Measurements from ENCODE around the gene OGDHL.
"Not testable (repeated sequence)": the region's sequence is repeated elsewhere in the genome, so short reads cannot be mapped to it uniquely, and the experiment has no call there.

Gene OGDHL

DNA sequence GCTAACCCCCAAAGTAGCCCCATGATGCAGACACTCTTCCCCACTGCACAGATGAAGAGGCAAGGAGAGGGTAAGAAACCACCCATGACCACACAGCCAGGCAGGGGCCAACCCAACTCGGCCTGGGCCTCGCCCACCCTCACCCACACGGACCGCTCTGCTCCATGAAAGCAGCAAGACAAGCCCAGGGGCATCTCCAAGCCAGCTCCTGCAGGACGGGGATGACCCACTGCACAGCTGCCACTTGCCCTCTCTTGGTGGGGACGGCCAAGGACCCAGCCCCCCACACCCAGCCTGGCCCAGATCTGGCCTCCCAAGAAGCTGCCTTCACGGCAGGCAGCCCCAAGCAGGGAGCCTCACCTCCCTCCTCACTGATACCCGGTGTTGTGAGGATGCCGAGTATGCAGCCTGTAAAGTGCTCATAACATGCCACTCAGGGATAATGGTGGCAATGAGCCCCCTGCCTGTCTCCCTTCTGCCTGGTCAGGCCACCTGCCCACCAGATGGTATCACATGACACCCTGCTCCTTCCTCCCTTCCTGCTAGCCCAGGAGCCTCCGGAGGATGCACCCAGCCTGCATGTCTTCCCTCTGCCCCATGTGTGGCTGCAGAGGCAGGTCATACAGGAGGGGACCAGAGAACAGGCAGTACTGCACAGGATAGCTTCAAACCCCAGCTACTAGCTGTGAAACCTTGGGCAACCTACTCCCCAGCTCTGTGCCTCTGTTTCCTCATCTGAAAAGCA is 23.3 kb downstream of the OGDHL start:
- DNase-seq, result no peak

DNA sequence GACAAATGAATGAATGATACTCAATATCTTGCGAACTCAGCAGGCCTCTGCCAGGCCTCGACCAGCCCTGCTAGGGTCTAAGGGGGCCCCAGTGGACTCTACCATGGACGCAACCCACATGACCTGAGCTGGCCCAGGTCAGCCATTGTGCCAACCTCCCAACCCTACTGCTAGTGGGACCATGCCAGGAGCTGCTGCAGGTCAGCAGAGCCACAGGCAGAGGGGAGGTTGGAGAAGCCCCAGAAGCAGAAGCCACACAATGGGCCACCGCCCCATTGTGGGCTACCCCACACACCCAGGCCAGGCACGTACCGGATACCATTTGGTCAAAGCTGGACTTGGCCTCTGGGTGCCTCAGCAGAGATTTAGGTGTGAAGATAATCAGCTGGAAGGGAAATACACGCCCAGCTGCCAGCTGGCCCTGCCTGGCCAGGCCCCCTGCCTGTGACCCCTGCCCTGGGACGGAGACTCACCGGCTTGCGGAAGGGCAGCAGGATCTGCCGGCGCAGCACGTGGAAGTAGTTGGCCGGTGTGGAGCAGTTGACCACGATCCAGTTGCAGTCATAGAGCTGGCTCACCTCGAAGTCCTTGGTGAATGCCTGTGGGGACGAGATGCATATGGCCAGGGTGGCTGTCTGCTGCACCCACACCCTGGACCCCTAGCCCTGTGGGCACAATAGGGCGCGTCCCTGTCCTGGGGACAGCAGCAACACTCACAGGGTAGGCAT is 24.5 kb downstream of the OGDHL start:
- no peak for DNase-seq

DNA sequence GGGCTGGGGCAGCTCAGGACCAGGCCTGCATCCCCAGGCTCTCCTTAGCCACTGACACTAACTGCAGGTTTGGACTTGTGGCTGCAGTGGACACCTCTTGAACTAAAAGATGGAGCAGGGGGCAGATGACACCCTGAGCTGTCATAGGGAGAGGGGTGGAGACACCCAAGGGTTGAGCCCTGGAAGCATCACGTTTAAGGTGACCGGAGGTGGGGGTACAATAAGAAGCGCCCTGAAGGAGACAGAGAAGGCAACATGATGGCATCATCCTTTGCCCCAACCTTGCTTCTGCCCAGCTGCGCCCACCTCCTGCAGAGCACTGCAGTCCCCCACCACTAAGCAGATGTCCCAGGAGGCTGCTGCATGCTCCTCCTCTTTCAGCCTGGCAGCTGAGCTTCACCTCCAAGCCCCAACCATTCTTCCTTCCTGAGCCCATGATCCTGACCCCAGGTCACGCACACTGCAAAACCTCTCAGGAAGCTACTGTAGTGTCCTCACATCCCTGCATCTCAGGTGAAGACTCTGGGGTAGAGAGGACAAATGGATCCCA is 25.5 kb downstream of the OGDHL start:
- DNase-seq, result no peak

DNA sequence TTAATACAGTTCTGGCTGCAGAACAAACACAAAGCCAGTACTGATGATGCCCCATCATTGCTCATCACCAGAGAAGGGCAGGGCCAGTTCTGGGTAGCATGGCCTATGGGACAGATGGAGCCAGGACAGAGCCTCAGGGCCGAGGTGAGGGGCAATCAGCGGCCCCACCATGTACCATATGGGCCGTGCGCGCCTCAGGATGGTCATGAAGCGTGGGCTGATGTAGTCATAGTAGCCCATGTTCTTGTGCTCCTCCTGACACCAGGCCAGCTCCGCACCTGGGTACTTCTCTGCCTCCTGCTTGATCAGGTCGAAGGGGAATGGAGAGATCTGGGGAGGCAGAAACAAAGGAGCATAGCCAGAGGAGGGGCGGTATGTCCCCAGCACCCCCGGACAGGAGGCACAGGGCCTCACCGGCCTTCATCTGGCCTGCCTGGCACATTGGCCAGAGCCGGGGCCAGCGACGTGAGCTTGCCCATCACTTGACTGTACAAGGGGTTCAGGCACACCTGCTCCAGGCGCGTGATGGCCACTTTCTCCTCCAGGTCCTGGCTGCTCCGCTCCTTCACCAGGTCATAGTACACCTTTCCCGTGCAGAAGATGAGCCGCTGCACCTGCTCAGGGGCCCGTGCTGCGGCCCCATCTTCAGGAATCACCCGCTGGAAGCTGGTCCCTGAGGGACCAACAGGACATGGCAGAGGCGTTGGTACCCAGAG is 26.1 kb downstream of the OGDHL start:
- no peak for DNase-seq

DNA sequence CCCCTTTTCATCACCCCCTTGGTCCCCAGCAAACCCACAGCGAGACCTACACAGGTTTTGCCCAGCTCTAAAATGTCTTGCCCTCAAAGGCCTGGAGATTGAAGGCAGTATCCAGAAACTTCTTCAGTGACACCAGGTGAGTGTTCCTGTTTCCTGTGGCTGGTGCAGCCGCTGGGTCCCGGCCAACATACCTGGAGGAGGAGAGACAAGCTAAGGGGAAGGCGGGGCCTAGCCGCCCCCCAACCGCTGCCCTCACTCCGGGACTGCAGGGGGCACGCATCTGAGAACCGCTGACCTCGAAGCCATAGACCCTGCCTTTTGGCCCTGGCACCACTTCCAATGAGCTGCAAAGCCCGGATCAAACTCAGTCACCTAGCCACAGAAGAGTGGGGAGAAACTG is 27.0 kb downstream of the OGDHL start:
- DNase-seq, result no peak

DNA sequence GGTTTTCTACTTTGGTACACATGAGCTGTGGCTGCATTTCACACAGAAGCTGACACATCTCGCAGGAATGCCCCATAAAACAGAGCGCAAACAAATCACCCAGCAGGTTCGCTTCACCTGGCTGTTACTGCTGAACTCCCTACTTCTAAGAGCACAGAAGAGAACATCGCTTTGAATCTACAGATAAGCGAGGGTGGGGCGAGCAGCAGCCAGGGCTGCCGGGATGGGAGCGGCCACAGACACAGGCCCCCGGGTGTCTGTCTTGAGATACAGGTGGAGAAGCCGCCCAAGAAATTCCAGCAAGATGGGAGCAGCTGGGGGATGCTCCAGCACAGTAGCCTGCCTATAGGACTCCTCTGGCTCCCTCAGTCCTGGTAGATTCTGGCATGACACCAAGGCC is 27.4 kb downstream of the OGDHL start:
- no peak for DNase-seq

DNA sequence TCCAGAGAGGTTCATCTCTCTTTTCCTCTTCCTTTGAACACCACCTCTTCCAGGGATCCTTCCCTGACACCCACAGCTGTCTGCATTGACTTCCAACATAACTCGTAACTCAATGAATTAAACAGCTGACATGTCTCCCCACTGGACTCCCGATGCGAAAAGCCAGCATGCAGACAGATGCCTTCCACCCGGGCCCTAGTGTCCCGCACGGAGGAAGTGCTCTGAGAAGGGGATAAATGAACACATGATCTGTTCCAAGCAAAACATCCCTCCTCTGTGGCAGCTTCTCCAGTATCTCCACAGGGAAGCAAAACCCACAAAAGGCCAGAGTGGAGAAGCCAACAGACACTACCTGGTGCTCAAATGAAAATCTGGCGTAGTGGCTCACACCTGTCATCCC is 28.3 kb downstream of the OGDHL start:
- no peak for DNase-seq

DNA sequence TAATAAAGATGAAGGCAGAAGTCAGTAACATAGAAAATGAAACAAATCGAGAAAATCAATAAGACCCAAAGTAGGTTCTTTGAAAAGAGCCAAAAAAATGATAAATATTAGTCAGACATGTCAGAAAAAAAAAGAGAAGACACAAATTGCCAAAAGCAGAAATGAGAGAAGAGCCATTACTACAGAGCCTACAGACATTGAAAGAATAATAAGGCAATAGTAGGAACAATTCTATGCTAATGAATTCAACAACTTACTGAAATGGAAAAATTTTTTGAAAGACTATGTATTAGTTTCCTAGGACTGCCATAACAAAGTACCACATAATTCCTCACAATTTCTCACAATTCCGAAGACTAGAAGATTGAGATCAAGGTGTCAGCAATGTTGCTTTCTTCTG is 35.5 kb downstream of the OGDHL start:
- no peak for DNase-seq

DNA sequence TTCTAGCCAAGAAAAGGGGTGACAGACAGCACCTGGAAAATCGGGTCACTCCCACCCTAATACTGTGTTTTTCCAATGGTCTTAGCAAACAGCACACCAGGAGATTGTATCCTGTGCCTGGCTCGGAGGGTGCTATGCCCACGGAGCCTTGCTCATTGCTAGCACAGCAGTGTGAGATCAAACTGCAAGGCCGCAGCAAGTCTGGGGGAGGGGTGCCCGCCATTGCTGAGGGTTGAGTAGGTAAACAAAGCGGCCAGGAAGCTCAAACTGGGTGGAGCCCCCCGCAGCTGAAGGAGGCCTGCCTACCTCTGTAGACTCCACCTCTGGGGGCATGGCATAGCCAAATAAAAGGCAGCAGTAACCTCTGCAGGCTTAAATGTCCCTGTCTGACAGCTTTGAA is 47.0 kb downstream of the OGDHL start:
- not testable (repeated sequence) for DNase-seq

DNA sequence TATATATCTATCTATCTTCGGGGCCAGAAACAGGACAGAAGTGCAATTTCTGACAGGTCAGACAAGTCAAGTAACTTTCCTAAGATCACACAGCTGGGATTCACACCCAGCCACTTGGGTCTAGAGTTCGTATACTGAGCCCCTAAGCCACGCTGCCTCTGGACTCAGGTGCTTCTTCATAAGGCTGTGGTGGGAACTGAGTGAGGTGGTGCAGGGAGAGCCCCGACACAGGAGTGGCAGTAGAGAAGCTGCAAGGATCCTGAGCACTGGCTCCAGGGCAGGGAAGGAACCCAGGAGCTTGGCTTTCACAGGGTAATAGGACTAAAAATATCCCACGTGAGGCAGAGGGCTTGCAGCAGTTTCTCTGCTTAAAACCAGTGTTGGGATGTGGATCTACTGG is 48.9 kb downstream of the OGDHL start:
- DNase-seq, result no peak

DNA sequence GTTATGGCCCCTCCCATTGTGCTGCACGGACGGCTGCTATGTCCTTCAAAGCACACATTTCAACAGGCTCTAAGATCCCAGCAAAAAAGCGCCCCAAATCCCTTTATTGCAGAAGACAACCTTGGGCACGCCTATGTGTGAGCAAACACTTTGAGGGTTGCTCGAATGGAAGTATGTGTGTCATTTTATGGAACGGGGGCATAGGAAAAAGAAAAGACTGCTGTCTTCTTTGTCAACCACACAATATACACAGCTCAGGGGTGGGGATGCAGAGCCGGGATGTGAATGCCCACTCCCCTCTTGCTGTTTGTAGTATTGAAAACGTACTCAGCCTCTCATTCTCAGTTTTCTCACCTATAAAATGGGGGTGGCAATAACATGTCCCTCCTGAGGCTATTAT is 50.6 kb downstream of the OGDHL start:
- DNase-seq, result no peak

DNA sequence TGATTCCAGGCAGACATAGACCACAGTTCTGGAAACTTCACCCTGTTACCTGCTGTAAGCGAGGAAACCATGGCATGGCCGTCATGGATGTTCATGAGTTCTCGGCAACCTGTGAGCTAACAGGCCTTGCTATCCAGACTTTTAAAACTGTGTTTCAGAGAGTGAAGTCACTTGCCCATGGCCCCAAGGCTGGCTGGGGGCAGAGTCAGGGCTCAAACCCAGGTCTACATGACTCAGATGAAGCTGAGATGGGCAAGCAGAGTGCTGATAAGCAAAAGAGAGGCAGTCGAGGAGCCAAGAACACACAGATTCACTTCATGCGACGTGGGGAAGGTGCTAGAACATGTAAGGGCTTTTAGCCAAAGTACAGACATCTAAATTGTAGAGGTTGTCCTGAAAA is 51.2 kb downstream of the OGDHL start:
- DNase-seq, result no peak

DNA sequence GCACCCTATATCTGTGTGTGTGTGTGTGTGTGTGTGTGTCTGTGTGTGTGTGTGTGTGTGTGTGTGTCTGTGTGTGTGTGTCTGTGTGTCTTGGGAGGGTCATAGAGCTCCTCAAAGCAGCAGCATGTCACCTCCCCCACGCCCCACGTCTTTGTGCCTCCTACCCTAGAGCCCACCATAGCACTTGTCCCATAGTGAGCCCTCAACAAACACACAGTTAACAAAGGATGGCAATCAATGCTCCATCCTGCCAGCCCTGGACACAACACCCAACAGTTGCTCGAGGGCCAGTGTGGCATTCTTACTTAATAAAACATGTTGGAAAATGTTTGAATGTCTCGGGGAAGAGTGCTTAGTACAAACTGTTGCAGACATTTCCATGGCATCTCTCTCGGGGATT is 52.2 kb downstream of the OGDHL start:
- no peak for DNase-seq

DNA sequence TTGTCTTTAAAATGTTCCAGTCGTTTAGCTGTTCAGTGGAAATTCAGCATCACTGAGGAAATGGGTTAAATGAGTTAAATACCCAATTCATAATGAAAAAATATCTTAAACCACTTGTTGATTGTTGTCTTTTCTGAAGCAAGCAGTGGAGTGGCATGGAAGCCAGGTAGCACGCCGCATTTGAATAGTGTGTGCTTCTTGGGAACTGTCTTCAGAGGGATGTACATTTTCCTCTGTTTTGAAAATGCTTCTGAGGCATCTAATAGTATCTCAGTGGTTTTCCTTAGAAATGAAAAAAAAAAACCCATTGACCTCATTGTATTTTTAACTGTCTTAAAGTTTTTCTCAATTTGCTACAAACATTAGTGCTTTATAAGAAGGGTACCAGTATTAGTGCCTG is 54.5 kb downstream of the OGDHL start:
- no peak for DNase-seq

DNA sequence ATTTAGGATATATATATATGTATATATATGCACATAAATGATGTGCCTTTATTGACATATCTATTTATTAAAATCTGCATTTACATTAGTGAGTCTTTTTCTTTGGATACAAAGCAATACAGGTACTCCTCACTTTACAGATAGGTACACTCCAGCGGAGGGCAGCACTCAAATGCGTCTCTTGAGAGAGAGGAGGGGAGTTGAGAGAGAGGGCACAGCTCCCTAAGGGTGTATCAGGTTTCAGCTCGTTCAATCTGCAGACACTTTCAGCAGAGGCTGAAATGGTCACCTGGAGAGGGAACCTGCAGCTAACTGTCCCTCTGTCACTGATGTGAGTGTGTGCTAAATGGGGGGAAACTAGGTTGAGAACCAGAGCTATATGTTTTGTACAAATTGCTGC is 61.1 kb downstream of the OGDHL start:
- DNase-seq, result no peak

DNA sequence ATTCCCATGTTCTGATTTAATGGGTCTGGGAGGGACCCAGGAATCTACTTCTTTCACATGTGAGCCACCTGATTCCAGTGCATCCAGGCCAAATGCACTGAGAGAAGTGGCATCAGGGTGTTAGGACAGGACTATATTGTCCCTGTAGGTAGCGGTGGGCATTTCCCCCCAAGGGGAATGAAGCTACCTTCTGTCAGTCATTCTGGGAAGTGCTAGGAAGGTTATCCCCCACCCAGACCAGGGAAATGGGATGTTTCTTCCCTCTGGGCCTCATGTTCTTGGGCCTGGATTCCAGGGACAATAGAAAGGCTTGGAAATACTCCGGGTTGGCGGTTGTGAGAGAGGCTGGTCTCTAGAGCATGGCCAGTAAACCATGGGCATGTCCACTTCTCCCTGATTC is 61.9 kb downstream of the OGDHL start:
- no peak for DNase-seq

DNA sequence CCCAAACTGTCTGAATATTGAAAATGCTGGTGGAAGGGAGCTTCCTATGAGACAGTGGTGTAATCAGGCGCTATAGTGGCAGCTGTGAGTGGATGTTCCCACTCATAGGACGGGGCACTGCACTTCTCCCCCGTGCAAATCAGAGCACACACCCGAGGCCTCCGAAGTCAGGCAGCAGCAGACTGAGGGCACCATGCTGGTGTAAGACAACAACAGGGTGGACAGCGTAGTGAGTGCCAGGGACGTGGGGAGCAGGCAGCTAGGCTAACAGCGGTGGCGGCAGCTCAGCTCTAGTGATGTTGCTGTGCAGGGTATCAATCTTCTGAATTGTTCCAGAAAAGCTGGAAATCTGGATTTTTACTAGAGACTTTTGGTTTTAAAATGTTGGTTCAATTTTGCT is 63.4 kb downstream of the OGDHL start:
- no peak for DNase-seq

DNA sequence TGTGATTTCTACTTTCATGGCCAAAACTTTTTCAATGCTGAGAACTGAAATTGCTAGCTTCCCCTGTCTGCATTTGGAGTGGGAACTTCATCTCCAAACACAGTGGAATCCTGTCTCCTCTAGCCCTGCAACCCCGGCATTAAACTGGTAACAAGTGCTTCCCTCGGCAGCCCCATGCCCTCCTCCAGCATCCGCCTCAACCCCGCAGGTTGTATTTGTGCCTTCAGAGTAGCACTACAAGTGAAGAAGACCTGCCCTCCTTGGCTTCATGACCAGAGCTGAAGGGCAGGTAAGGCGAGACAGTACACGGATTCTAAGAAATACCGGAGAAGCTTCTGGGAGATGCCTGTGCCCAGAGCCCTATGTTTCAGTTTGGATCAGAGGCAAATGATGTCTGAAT is 65.8 kb downstream of the OGDHL start:
- no peak for DNase-seq

DNA sequence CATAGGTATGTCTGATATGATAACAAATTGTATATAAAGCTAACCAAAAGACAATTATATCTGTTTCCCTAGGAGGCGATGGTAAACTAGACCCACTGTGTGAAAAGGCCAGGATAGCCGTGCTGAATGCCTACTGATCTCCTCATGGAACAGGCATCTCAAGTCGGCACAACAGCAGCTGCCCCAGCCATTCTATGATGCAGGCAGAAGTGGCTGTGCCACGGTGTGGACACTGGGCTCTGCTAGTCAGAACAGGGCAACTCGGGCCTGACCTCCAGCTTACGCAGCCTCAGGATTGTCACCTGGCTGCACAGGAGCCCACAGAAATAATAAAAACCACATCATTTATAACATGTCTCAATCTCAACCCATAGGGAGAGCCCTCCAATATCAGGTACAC is 67.7 kb downstream of the OGDHL start:
- DNase-seq, result no peak

DNA sequence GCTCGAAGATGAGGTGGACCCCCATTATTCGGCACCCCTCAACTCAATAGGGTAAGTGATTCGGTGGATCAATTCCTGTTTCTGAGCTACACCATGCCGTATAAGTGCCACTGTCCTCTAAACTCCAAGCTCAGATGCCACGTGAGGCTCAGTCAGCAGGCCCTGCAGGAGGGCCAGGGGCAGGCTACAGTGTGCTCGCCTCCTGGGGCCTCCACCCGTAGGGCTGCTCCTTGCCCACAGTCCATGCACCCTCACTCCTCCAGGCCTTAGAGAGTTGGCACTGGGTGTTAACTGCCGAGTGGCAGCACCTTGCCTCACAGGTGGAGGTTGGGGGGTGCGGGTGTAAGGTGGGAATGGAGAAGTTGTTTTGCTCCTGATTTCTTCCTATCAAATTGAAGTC is 70.5 kb downstream of the OGDHL start:
- no peak for DNase-seq

DNA sequence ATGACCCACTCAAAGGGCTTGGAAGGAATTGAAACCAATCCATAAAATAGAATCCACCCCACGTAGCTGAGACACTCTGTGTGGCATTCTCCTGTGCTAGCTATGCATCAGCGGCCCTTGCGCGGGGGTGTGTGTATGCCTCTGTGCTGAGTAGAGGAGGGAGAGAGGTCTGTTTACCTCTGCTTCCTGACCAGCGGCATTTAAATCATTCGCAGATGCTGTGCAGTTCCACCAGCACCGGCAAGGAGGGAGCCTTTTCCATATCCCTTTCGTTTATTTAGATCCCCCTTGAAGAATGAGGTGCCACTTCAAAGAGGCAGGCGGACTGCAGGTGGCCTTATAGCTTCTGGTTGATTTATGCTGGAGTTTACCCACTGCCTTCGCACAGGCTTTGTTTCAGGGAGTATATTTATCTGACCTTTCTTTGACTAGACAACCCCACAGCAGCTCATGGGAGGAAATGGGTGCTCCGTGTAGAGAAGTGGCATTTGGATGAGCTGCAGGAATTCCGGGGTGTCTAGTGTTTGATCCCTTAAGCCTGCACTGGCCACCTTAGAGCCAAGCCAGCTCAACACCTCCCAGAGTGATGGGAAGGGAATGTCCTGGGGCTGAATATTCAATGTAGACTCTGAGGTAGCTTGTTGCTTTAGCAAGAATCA is 71.3 kb downstream of the OGDHL start:
- DNase-seq, result no peak

DNA sequence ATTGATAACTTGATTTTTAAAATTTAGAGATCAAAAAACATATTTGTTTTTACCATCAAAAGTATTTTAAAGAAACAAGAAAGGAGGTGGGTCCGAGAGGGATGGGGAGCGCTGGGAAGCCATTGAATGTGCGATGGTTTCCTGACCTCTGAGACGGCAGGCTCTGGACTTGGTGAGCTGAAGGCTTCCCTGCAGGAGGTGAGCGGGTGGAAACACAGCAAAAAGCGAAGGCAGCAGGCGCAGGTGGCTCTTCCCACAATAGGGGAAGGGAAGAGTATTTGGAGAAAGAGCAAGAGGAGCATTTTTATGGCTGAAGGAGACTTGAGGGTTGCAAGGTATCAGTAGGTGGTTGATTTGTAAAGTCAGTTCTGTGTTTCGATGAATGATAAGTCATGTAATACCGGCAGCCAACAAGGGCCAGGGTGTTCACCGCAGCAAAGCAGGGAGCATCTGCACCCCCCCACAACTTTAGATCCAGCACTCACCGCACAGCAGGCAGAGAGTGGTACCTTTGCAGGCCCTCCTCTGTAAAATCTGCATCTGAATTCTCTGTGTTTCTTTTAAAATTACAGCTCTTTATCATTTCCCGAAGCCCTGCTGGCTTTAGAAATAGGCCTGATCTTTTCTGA is 72.1 kb downstream of the OGDHL start:
- no peak for DNase-seq

DNA sequence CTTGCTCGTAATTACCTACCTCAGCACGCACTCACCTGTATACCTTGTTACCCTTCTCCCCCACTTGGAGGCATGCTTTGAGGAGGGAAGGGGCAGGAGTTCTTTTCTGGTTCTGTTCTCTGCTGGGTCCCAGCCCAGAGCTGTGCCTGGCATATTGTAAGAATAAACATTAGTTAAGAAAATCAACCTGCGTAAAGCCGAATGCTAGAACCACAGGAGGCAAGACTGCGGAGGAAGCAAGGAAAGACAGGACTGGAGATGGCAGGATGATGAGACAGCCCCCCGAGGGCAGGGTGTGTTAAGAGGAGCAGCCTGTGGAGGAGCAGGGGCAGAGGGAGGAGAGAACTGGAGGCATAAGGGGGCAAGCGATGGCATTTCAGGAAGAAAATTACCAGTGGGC is 73.2 kb downstream of the OGDHL start:
- DNase-seq, result no peak
